NCI-H774 (cell line): ENCODE measurements around the gene SERPINE1.

Experiments used
- DNase-seq: peaks from one replicate; lab custom pipeline; 2025; lab: John Stamatoyannopoulos, UW

Gene SERPINE1

GRCh38 chr7:101170617-101171441 lies 43.9 kb downstream of the SERPINE1 start:
- DNase-seq, result no peak

GRCh38 chr7:101171442-101171837 lies 44.5 kb downstream of the SERPINE1 start:
- no peak for DNase-seq

- peak; percentile 63 for DNase-seq
Observed at GRCh38 chr7:101172005-101172853, 45.3 kb downstream of the SERPINE1 start.

- DNase-seq, result peak; percentile 71
Observed at GRCh38 chr7:101172854-101173751, 46.2 kb downstream of the SERPINE1 start.

GRCh38 chr7:101173752-101174244 lies 46.9 kb downstream of the SERPINE1 start:
- peak; percentile 7 for DNase-seq

- no peak for DNase-seq
Observed at GRCh38 chr7:101174322-101174854, 47.5 kb downstream of the SERPINE1 start.

GRCh38 chr7:101175664-101176063 lies 48.8 kb downstream of the SERPINE1 start:
- no peak for DNase-seq

GRCh38 chr7:101177644-101178043 lies 50.7 kb downstream of the SERPINE1 start:
- no peak for DNase-seq

GRCh38 chr7:101179117-101179516 lies 52.2 kb downstream of the SERPINE1 start:
- DNase-seq, result no peak

GRCh38 chr7:101179713-101180112 lies 52.8 kb downstream of the SERPINE1 start:
- no peak for DNase-seq

- no peak for DNase-seq
Observed at GRCh38 chr7:101180130-101180755, 53.3 kb downstream of the SERPINE1 start, which contains the start of gene NAT16. TSS of gene NAT16 (minus strand) at chr7:101180293. CDS start at chr7:101174807, 5,486 bp downstream.

GRCh38 chr7:101185258-101185839 lies 58.4 kb downstream of the SERPINE1 start:
- no peak for DNase-seq

- DNase-seq, result no peak
Observed at GRCh38 chr7:101186194-101186593, 59.3 kb downstream of the SERPINE1 start.

- DNase-seq, result no peak
Observed at GRCh38 chr7:101186844-101187428, 60.0 kb downstream of the SERPINE1 start.
